H9 (cell line): Measurements from ENCODE around the gene ACER3. TPM values are rescaled to one million over a fixed set of nuclear protein-coding genes. Genes with fewer than 3 reads are reported as not detected.

ENCODE experiments used
- DNase-seq: peaks from one replicate; pipeline ENCODE4 v3.0.0-alpha.2; 2017
- H2AFZ ChIP-seq: one replicate; pipeline ENCODE4 v1.6.1; 2013; ENCODE audit warnings: mild to moderate bottlenecking, low read length, control low read depth, moderate library complexity
- H2AK5ac ChIP-seq: 2 replicates; pipeline ENCODE4 v1.6.1; 2013; ENCODE audit warnings: low read length, control low read depth, mixed read lengths; ENCODE audit not compliant: insufficient read length
- H2BK120ac ChIP-seq: one replicate; pipeline ENCODE4 v1.6.1; 2013; ENCODE audit warnings: low read depth, mild to moderate bottlenecking, low read length, control low read depth, inconsistent platforms; ENCODE audit not compliant: poor library complexity, severe bottlenecking
- H2BK12ac ChIP-seq: 2 replicates; pipeline ENCODE4 v1.6.1; 2013; ENCODE audit warnings: low read length, control low read depth, mixed read lengths, low read depth; ENCODE audit not compliant: insufficient read length
- H2BK15ac ChIP-seq: 2 replicates; pipeline ENCODE4 v1.6.1; 2013; ENCODE audit warnings: low read depth, low read length, control low read depth
- H2BK20ac ChIP-seq: one replicate; pipeline ENCODE4 v1.6.1; 2013; ENCODE audit warnings: low read depth, mild to moderate bottlenecking, low read length, control low read depth, inconsistent platforms; ENCODE audit not compliant: poor library complexity, severe bottlenecking
- H2BK5ac ChIP-seq: 2 replicates; pipeline ENCODE4 v1.6.1; 2013; ENCODE audit warnings: low read length, control low read depth, mixed read lengths; ENCODE audit not compliant: insufficient read length
- H3K14ac ChIP-seq: 2 replicates; pipeline ENCODE4 v1.6.1; 2013; ENCODE audit warnings: low read length, control low read depth; ENCODE audit not compliant: insufficient read depth
- H3K18ac ChIP-seq: 2 replicates; pipeline ENCODE4 v1.6.1; 2013; ENCODE audit warnings: low read depth, mild to moderate bottlenecking, mixed read lengths, low read length, control low read depth; ENCODE audit not compliant: insufficient read length
- H3K23ac ChIP-seq: 2 replicates; pipeline ENCODE4 v1.6.1; 2013; ENCODE audit warnings: low read length, control low read depth, mixed read lengths, low read depth; ENCODE audit not compliant: insufficient read length
- H3K23me2 ChIP-seq: 2 replicates; pipeline ENCODE4 v1.6.1; 2013; ENCODE audit warnings: low read depth, mild to moderate bottlenecking, mixed read lengths, low read length, control low read depth; ENCODE audit not compliant: insufficient read length, poor library complexity, severe bottlenecking
- H3K27ac ChIP-seq: 2 replicates; pipeline ENCODE4 v1.5.1; 2013; ENCODE audit warnings: low read length, control low read depth, mixed read lengths, low read depth; ENCODE audit not compliant: insufficient read length
- H3K27me3 ChIP-seq: 2 replicates; pipeline ENCODE4 v1.6.1; 2013; ENCODE audit warnings: low read length, control low read depth, inconsistent platforms; ENCODE audit not compliant: insufficient read depth
- H3K4ac ChIP-seq: 2 replicates; pipeline ENCODE4 v1.6.1; 2013; ENCODE audit warnings: low read depth, mild to moderate bottlenecking, control low read depth, inconsistent platforms, low read length, moderate library complexity
- H3K4me1 ChIP-seq: 2 replicates; pipeline ENCODE4 v1.6.1; 2013; ENCODE audit warnings: low read length, control low read depth, inconsistent platforms; ENCODE audit not compliant: insufficient read depth
- H3K4me2 ChIP-seq: 2 replicates; pipeline ENCODE4 v1.6.1; 2013; ENCODE audit warnings: low read length, control low read depth, mixed read lengths; ENCODE audit not compliant: insufficient read length, insufficient read depth
- H3K56ac ChIP-seq: 2 replicates; pipeline ENCODE4 v1.6.1; 2013; ENCODE audit warnings: low read depth, mild to moderate bottlenecking, mixed read lengths, low read length, control low read depth; ENCODE audit not compliant: insufficient read length
- H3K79me1 ChIP-seq: 2 replicates; pipeline ENCODE4 v1.6.1; 2013; ENCODE audit warnings: low read depth, mild to moderate bottlenecking, moderate library complexity, low read length, control low read depth, inconsistent platforms; ENCODE audit not compliant: insufficient read depth, poor library complexity, severe bottlenecking
- H3K79me2 ChIP-seq: 2 replicates; pipeline ENCODE4 v1.6.1; 2013; ENCODE audit warnings: low read length, control low read depth, inconsistent platforms; ENCODE audit not compliant: insufficient read depth
- H3K9ac ChIP-seq: 2 replicates; pipeline ENCODE4 v1.6.1; 2013; ENCODE audit warnings: low read length, control low read depth, mixed read lengths; ENCODE audit not compliant: insufficient read length; ENCODE audit errors: extremely low read depth
- H3K9me3 ChIP-seq: one replicate; pipeline ENCODE4 v1.6.1; 2013; ENCODE audit warnings: low read depth, low read length, inconsistent platforms; ENCODE audit not compliant: control insufficient read depth
- H3T11ph ChIP-seq: one replicate; pipeline ENCODE4 v1.6.1; 2013; ENCODE audit warnings: mild to moderate bottlenecking, low read length, control low read depth, inconsistent platforms
- H4K20me1 ChIP-seq: one replicate; pipeline ENCODE4 v1.6.1; 2013; ENCODE audit not compliant: control insufficient read depth, insufficient read length, insufficient read depth
- H4K5ac ChIP-seq: 2 replicates; pipeline ENCODE4 v1.6.1; 2013; ENCODE audit warnings: low read depth, mild to moderate bottlenecking, mixed read lengths, low read length, control low read depth; ENCODE audit not compliant: insufficient read length
- H4K8ac ChIP-seq: replicated peaks from 2 replicates; pipeline ENCODE4 v1.6.1; 2013; ENCODE audit warnings: low read length, control low read depth, mixed read lengths, low read depth; ENCODE audit not compliant: insufficient read length
- H4K91ac ChIP-seq: 2 replicates; pipeline ENCODE4 v1.6.1; 2013; ENCODE audit warnings: low read depth, mild to moderate bottlenecking, moderate library complexity, mixed read lengths, low read length, control low read depth; ENCODE audit not compliant: insufficient read length
- H3K27ac Mint-ChIP-seq, 3 experiments: 2 replicates in 2 of 3; 3 replicates in 1 of 3; pipeline ENCODE4 v1.8.0; 2020 to 2021; ENCODE audit warnings: mixed read lengths in 3 of 3, mild to moderate bottlenecking in 1 of 3, moderate library complexity in 1 of 3
- H3K27me3 Mint-ChIP-seq: 2 replicates; pipeline ENCODE4 v1.8.0; 2021; ENCODE audit warnings: low read depth, mild to moderate bottlenecking, moderate library complexity, mixed read lengths
- H3K36me3 Mint-ChIP-seq, 3 experiments: 2 replicates in 2 of 3; 3 replicates in 1 of 3; pipeline ENCODE4 v1.8.0; 2020 to 2021; ENCODE audit warnings: low read depth in 3 of 3, mixed read lengths in 3 of 3; ENCODE audit not compliant: insufficient read depth in 1 of 3
- H3K4me1 Mint-ChIP-seq, 2 experiments: 2 replicates each; pipeline ENCODE4 v1.8.0; 2020; ENCODE audit warnings: mixed read lengths in 2 of 2
- H3K4me3 Mint-ChIP-seq, 2 experiments: 2 replicates in 1 of 2; 3 replicates in 1 of 2; pipeline ENCODE4 v1.8.0; 2020 to 2021; ENCODE audit warnings: mild to moderate bottlenecking in 2 of 2, mixed read lengths in 2 of 2, moderate library complexity in 1 of 2
- H3K9me3 Mint-ChIP-seq, 2 experiments: 2 replicates in 1 of 2; 3 replicates in 1 of 2; pipeline ENCODE4 v1.8.0; 2020; ENCODE audit warnings: mild to moderate bottlenecking in 2 of 2, mixed read lengths in 2 of 2, moderate library complexity in 1 of 2
- CTCF ChIP-seq: fragments of 200-600 bp; sonication (generic); conservative IDR thresholded peaks from 3 replicates; pipeline ENCODE4 v1.8.0; 2021; ENCODE audit warnings: antibody characterized with exemption, mild to moderate bottlenecking
- WGBS: extraction: QIAGEN DNeasy Blood & Tissue Kit; methylation state at CpG from one replicate; pipeline ENCODE4 v1.1.7; 2013; ENCODE audit warnings: missing lambda C conversion rate, low lambda C conversion rate, mixed read lengths; ENCODE audit not compliant: insufficient read length; ENCODE audit errors: extremely low coverage; 5-methylcytosine and 5-hydroxymethylcytosine counted together
- total RNA-seq: library from RNA; stranded (reverse); gene quantifications from 2 replicates; pipeline ENCODE4 v1.2.1, GENCODE V29; 2021

Gene ACER3
- total RNA-seq, 1 experiment from 2014 or later, result 14.7 TPM

DNA sequence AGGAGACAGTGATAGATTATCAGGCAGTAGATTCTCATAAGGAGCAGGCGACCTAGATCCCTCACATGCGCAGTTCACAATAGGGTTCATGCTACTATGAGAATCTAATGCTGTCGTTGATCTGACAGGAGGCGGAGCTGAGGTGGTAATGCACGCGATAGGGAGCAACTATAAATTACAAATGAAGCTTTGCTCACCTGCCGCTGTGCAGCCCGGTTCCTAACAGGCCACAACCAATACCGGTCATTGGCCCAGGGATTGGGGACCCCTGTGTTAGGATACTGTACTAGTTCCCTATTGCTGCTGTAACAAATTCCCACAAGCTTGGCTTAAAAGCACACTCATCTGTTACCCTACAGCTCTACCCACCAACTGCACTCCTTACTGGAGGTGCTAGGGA lies 184.2 kb downstream of the ACER3 start:
- Histone ChIP-seq H3K79me2 (no peaks in the 10 kb centered on the region), H4K20me1 (no peaks in the 10 kb centered on the region), H3K27me3 (peaks cover 7% of the 10 kb centered on the region; the same call in 1 of the 2 replicates), H3K9ac (no peak overlapping the region), H3T11ph (no peak overlapping the region), H3K56ac (no peak overlapping the region), H4K8ac (no peak overlapping the region), H2BK20ac (no peak overlapping the region), H3K14ac (no peak overlapping the region), H3K9me3 (no peaks in the 10 kb centered on the region), H2AFZ (no peak overlapping the region), H4K5ac (no peak overlapping the region), H3K23ac (no peak overlapping the region), H4K91ac (no peak overlapping the region), H3K4ac (no peak overlapping the region), H2BK12ac (no peak overlapping the region), H3K23me2 (no peaks in the 10 kb centered on the region), H3K18ac (no peak overlapping the region), H3K4me1 (no peaks in the 10 kb centered on the region), H2BK15ac (no peak overlapping the region), H3K4me2 (no peak overlapping the region), H3K79me1 (no peaks in the 10 kb centered on the region), H3K27ac (no peak overlapping the region), H2AK5ac (no peak overlapping the region), H2BK5ac (no peak overlapping the region), H2BK120ac (no peak overlapping the region)
- peaks cover 4 to 6% of the 10 kb centered on the region in 2 experiments for H3K9me3 Mint-ChIP-seq
- no peak overlapping the region for H3K4me3 Mint-ChIP-seq
- H3K27ac Mint-ChIP-seq, result no peak overlapping the region
- no peak for DNase-seq
- H3K27me3 Mint-ChIP-seq, result peaks cover 43% of the 10 kb centered on the region
- no peak for TF ChIP-seq CTCF
- H3K4me1 Mint-ChIP-seq, result peaks cover 12 to 19% of the 10 kb centered on the region in 2 experiments
- whole genome bisulfite sequencing, result no CpG with 5 or more reads among the region's 9 CpGs
- H3K36me3 Mint-ChIP-seq, result peaks cover 0 to 7% (median 0%) of the 10 kb centered on the region in 3 experiments; a peak in 3 of 7 replicates
